HepG2 (cell line): ENCODE results near the gene PHACTR1. TPM values are rescaled to one million over a fixed set of nuclear protein-coding genes. Genes with fewer than 3 reads are reported as not detected.

ENCODE experiments used
- ATAC-seq: fragments of 200-7000 bp; cut with Tn5 transposase; 3 replicates; pipeline ENCODE4 v1.9.1; 2020; ENCODE audit warnings: mild to moderate bottlenecking, moderate library complexity
- BruUV-seq: library from RNA; stranded (reverse); fragments of 400-500 nt; replicated peaks from 2 replicates; lab custom pipeline; 2021; lab: Mats Ljungman, UMichigan
- CTCF ChIA-PET: fragments of 300-600 bp; formaldehyde crosslinking; extraction: SDS; loops from one replicate; lab custom pipeline; 2021; ENCODE audit warnings: low total read pairs, inconsistent platforms, low intra/inter-chr PET ratio; lab: Yijun Ruan, JAX
- POLR2A ChIA-PET: fragments of 350-600 bp; sonication (Branson Sonifier 250); formaldehyde crosslinking; loops from one replicate; lab custom pipeline; 2020; ENCODE audit warnings: antibody characterized with exemption, inconsistent platforms; lab: Yijun Ruan, JAX
- DNase-seq: peaks from one replicate; pipeline ENCODE4 v3.0.0-alpha.2; 2015; ENCODE audit warnings: low spot score
- FAIRE-seq: peaks from 3 replicates; lab custom pipeline; 2011; peaks lifted over from hg19 to GRCh38; lab: Jason Lieb, UNC
- H2AFZ ChIP-seq: one replicate; pipeline ENCODE4 v1.6.1; 2011; ENCODE audit warnings: low read length, inconsistent platforms
- H3K27ac ChIP-seq: fragments of 300-600 bp; 3 replicates; pipeline ENCODE4 v1.8.0; 2011; ENCODE audit warnings: mixed run types, mild to moderate bottlenecking, mixed read lengths, low read length, inconsistent platforms; ENCODE audit not compliant: insufficient read depth; ENCODE audit errors: extremely low read length
- H3K27me3 ChIP-seq, 2 experiments: fragments of 200-600 bp in 1 of 2; 2 replicates in 1 of 2; 3 replicates in 1 of 2; pipeline versions ENCODE4 v1.6.0 to v1.8.0; 2011; ENCODE audit warnings: low read length in 2 of 2, mild to moderate bottlenecking in 2 of 2, moderate library complexity in 2 of 2, inconsistent platforms in 1 of 2; ENCODE audit not compliant: insufficient read depth in 2 of 2, control insufficient read depth in 1 of 2
- H3K36me3 ChIP-seq, 2 experiments: fragments of 200-600 bp in 1 of 2; replicated peaks in 1 of 2; 2 replicates in 1 of 2; 3 replicates in 1 of 2; pipeline versions ENCODE4 v1.5.1 to v1.8.0; 2011; ENCODE audit warnings: low read length in 2 of 2, inconsistent platforms in 1 of 2; ENCODE audit not compliant: insufficient read depth in 2 of 2, control insufficient read depth in 1 of 2
- H3K4me1 ChIP-seq: 2 replicates; pipeline ENCODE4 v1.5.1; 2012; ENCODE audit warnings: low read length, inconsistent platforms; ENCODE audit not compliant: insufficient read depth
- H3K4me2 ChIP-seq: 2 replicates; pipeline ENCODE4 v1.6.0; 2011; ENCODE audit warnings: low read depth, low read length, inconsistent platforms
- H3K4me3 ChIP-seq, 3 experiments: fragments of 200-600 bp in 1 of 3; sonication (generic), shearing (Covaris generic) in 1 of 3; replicated peaks in 1 of 3; 2 replicates each; pipeline ENCODE4 v1.5.1; 2011 to 2016; ENCODE audit warnings: low read length in 3 of 3, inconsistent platforms in 2 of 3, low read depth in 2 of 3, mild to moderate bottlenecking in 2 of 3, control low read depth in 1 of 3, mixed read lengths in 1 of 3; ENCODE audit not compliant: insufficient read depth in 1 of 3
- H3K79me2 ChIP-seq: one replicate; pipeline ENCODE4 v1.6.1; 2011; ENCODE audit warnings: low read length, inconsistent platforms; ENCODE audit not compliant: insufficient read depth
- H3K9ac ChIP-seq: 2 replicates; pipeline ENCODE4 v1.6.0; 2011; ENCODE audit warnings: mild to moderate bottlenecking, low read depth, low read length, inconsistent platforms; ENCODE audit not compliant: insufficient read depth
- H3K9me3 ChIP-seq: 2 replicates; pipeline ENCODE4 v1.5.1; 2012; ENCODE audit warnings: mild to moderate bottlenecking, low read length
- H4K20me1 ChIP-seq: 2 replicates; pipeline ENCODE4 v1.6.0; 2011; ENCODE audit warnings: inconsistent platforms, mild to moderate bottlenecking, low read length, moderate library complexity; ENCODE audit not compliant: insufficient read depth
- IKZF1 ChIP-seq: fragments of 450-650 bp; IDR thresholded peaks from 2 replicates; pipeline ENCODE4 v1.7.1; 2016
- JDP2 ChIP-seq: sonication (generic); formaldehyde crosslinking; IDR thresholded peaks from 2 replicates; pipeline ENCODE4 v1.8.1; 2022; ENCODE audit warnings: missing genetic modification reagents, borderline replicate concordance
- NONO ChIP-seq, 2 experiments: fragments of 450-650 bp in 1 of 2; sonication (generic) in 1 of 2; formaldehyde crosslinking in 1 of 2; IDR thresholded peaks in 1 of 2; conservative IDR thresholded peaks in 1 of 2; 2 replicates each; pipeline versions ENCODE4 v1.6.1 to v1.8.0; 2017 to 2022; ENCODE audit warnings: mild to moderate bottlenecking in 1 of 2, missing genetic modification reagents in 1 of 2, moderate library complexity in 1 of 2
- POLR2A ChIP-seq, 2 experiments: IDR thresholded peaks; 2 replicates each; pipeline ENCODE4 v1.6.1; 2011; ENCODE audit warnings: low read depth in 2 of 2, low read length in 2 of 2, mild to moderate bottlenecking in 1 of 2, moderate library complexity in 1 of 2; ENCODE audit not compliant: insufficient read depth in 1 of 2
- RBM22 ChIP-seq: fragments of 200-400 bp; formaldehyde crosslinking; optimal IDR thresholded peaks from 2 replicates; pipeline ENCODE3; 2017; ENCODE audit warnings: mild to moderate bottlenecking, low read length, moderate library complexity
- YY1 ChIP-seq: IDR thresholded peaks from 2 replicates; pipeline ENCODE4 v1.6.1; 2011; ENCODE audit warnings: low read length, low read depth, moderate library complexity, mild to moderate bottlenecking; ENCODE audit not compliant: insufficient read depth, insufficient replicate concordance
- ZNF180 ChIP-seq: sonication (generic); formaldehyde crosslinking; IDR thresholded peaks from 2 replicates; pipeline ENCODE4 v1.4.0; 2020; ENCODE audit warnings: low read depth, missing genetic modification reagents, borderline replicate concordance
- ZNF33B ChIP-seq: sonication (generic); formaldehyde crosslinking; IDR thresholded peaks from 2 replicates; pipeline ENCODE4 v1.5.1; 2020; ENCODE audit warnings: mild to moderate bottlenecking, missing genetic modification reagents
- ZNF543 ChIP-seq: sonication (generic); formaldehyde crosslinking; IDR thresholded peaks from 2 replicates; pipeline ENCODE4 v1.4.0; 2020; ENCODE audit warnings: mild to moderate bottlenecking, missing genetic modification reagents
- ZSCAN21 ChIP-seq: sonication (generic); formaldehyde crosslinking; IDR thresholded peaks from 2 replicates; pipeline ENCODE4 v1.8.0; 2022; ENCODE audit warnings: mild to moderate bottlenecking, missing genetic modification reagents, moderate library complexity, borderline replicate concordance
- WGBS: methylation state at CpG from one replicate; pipeline ENCODE4 v1.1.6; 2017; ENCODE audit warnings: low lambda C conversion rate; 5-methylcytosine and 5-hydroxymethylcytosine counted together
- in situ Hi-C: cut with HindIII; loops from 2 replicates; pipeline ENCODE4 v1.10.0; 2017; ENCODE audit warnings: low pct_unique_long_range_greater_than_20kb; ENCODE audit not compliant: extremely low pct_ligation_motif_present
- intact Hi-C: fragments of 100-400 bp; cut with micrococcal nuclease; formaldehyde crosslinking; loops from one replicate; pipeline ENCODE4 v1.10.0; 2022; ENCODE audit not compliant: unreplicated experiment
- polyA plus RNA-seq, 8 experiments: library from polyadenylated mRNA; depleted of rRNA in 3 of 8; stranded (reverse) in 7 of 8; unstranded in 1 of 8; fragments of >200 nt; fragmentation: Illumina TruSeq in 4 of 8; extraction: Trizol in 4 of 8; gene quantifications; 2 replicates each; pipeline versions ENCODE4 v1.2.1 to v1.2.3, GENCODE V29; 2011 to 2016; ENCODE audit warnings: low read depth in 4 of 8, missing spikeins in 1 of 8, mixed read lengths in 1 of 8; ENCODE audit not compliant: insufficient read depth in 1 of 8
- total RNA-seq, 5 experiments: library from RNA; depleted of rRNA; stranded (reverse); fragments of >200 nt; fragmentation: Illumina TruSeq; extraction: Trizol; gene quantifications; 2 replicates each; pipeline ENCODE4 v1.2.3, GENCODE V29; 2016; ENCODE audit warnings: low read depth in 1 of 5
- TF ChIP-seq, protein P1 (sequence below): sonication (generic); formaldehyde crosslinking; IDR thresholded peaks from 2 replicates; pipeline ENCODE4 v1.4.0; 2020; ENCODE audit warnings: missing genetic modification reagents, borderline replicate concordance

The PHACTR1 gene
- total and polyA plus RNA-seq, 2 of the 13 experiments (the other 11 are each of a cell fraction or from before 2014, with no cell fraction given) = 0.09 TPM; not detected in 1

DNA sequence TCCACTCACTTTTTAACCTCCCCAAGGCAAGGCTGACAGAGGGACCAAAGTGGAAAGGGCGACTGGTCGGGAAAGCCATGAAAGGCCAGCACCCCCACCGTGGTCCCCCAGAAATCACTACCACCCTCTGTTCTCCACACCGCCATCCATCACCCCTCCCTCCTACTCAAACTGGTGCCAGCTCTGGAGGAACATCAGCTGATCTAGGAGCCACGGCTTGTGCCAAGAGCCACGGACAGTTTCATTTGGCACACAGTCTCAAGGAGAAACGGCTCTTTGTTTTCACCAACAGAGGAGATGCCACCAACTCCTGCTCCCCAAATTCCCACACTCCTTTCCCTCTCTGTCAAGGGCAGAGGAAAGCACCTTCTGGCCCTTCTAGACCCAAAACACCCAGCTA, 585.7 kb downstream of the PHACTR1 start:
- CTCF ChIA-PET = no interaction called here
- FAIRE-seq = no peak
- 96% methylated on average over 7 of the region's 7 CpGs for WGBS
- TF ChIP-seq ZSCAN21 (no peak), ZNF33B (CRISPR knock-in tag) (0 out of 2 replicates have a peak, but pooled peaks have one; percentile 41), RBM22 (peak; percentile 12), IKZF1 (no peak), NONO (IDR thresholded peaks at IDR 0.05) (no peak), NONO (CRISPR knock-in tag; conservative IDR thresholded peaks at IDR 0.05) (peak; percentile 16; the same call in 1 of the 2 replicates)
- TF ChIP-seq, all 625 proteins: peak for 3
- intact Hi-C loops (no loop called here), in situ Hi-C loops (no loop called here)
- POLR2A ChIA-PET = interaction anchor here (0.7 to 2.3 kb wide), 8 partner anchors 10 to 313 kb away, joined by 3 to 14 read pairs (median 4); partner anchors contain the start of genes NOL7, SIRT5 and TBC1D7
- H3K27me3 ChIP-seq = no peaks in the 10 kb centered on the region
- H3K4me3 ChIP-seq = no peak overlapping the region
- no peaks in the 10 kb centered on the region for H3K79me2 ChIP-seq
- no peak for ATAC-seq
- peaks cover 45% of the 10 kb centered on the region for H3K4me1 ChIP-seq
- peaks cover 24 to 46% of the 10 kb centered on the region in 2 experiments for H3K36me3 ChIP-seq
- no peaks in the 10 kb centered on the region for H3K9me3 ChIP-seq
- H3K9ac ChIP-seq = no peak overlapping the region
- DNase-seq = no peak
- BruUV-seq = no TSS peak
- no peaks in the 10 kb centered on the region for H4K20me1 ChIP-seq
- no peak overlapping the region for H2AFZ ChIP-seq
- H3K27ac ChIP-seq = peak overlapping the region; percentile 44
- no peak overlapping the region for H3K4me2 ChIP-seq

DNA sequence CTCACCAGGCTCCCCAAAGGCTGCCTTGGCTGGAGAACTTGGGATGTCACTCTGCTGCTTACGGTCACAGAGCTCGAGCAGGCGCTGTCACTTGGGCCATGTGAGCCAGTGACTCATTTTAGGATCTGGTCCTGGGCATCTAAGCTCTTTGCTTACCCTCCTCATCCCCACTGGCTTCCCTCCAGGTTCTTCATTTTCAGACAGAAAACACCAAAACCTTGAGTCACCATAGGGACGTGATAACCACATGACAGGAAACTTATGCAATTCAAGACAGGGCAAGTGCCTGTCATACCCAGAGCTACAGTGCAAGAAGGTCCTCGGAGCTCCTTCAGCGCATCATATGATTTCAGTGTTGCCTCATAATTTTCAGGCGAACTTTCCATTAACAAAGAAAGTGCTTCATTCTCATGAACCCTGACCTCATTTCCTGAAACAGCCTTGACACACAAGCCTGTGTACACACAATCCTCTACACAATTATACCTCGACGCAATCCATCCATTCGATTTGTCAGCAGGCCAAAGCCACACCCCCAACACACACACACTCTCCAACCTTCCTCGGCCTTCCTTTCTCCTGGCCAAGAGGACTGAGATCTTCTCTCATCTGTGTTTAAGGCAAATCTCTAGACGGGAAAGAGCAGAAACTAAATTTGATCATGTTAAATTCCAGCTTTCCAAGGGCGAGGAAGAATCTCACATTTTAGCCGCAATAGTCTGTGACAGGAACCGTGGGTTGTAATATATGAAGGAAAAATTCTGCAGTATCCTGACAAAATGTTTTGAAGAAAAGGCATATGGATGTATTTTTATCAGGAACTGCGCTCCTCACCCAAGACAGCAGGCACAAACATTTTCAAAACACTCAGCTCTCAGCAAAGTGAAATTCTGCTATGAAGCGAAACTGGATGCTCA, 586.4 kb downstream of the PHACTR1 start:
- H2AFZ ChIP-seq = no peak overlapping the region
- FAIRE-seq (peak; percentile 18), DNase-seq (peak; percentile 80), ATAC-seq (peak; percentile 42)
- ChIA-PET POLR2A (interaction anchor here (0.7 to 2.3 kb wide), 7 partner anchors 10 to 312 kb away, joined by 3 to 14 read pairs (median 5); partner anchors contain the start of genes NOL7, SIRT5 and TBC1D7), CTCF (no interaction called here)
- in situ Hi-C loops (no loop called here), intact Hi-C loops (loop anchor here (1.0 kb wide), 1 partner anchor 13 kb away; no protein-coding TSS in a partner anchor)
- no peak overlapping the region for H3K4me3 ChIP-seq
- no peaks in the 10 kb centered on the region for H3K79me2 ChIP-seq
- peaks cover 45% of the 10 kb centered on the region for H3K4me1 ChIP-seq
- H3K27me3 ChIP-seq = no peaks in the 10 kb centered on the region
- H3K9me3 ChIP-seq = no peaks in the 10 kb centered on the region
- H4K20me1 ChIP-seq = no peaks in the 10 kb centered on the region
- H3K36me3 ChIP-seq = peaks cover 24 to 47% of the 10 kb centered on the region in 2 experiments
- WGBS = 68% methylated on average over 17 of the region's 17 CpGs
- no peak overlapping the region for H3K9ac ChIP-seq
- H3K27ac ChIP-seq = peak overlapping the region; percentile 44
- peak overlapping the region; percentile 10 for H3K4me2 ChIP-seq
- no TSS peak for BruUV-seq
- TF ChIP-seq YY1 (no peak), ZNF543 (CRISPR knock-in tag) (no peak), JDP2 (no peak), ZNF180 (CRISPR knock-in tag) (no peak), POLR2A (IDR thresholded peaks at IDR 0.05; ENCODE audit: insufficient read depth in 1 of 2, low read depth in 2 of 2, low read length in 2 of 2) (no peak)
- TF ChIP-seq, protein P1, sequence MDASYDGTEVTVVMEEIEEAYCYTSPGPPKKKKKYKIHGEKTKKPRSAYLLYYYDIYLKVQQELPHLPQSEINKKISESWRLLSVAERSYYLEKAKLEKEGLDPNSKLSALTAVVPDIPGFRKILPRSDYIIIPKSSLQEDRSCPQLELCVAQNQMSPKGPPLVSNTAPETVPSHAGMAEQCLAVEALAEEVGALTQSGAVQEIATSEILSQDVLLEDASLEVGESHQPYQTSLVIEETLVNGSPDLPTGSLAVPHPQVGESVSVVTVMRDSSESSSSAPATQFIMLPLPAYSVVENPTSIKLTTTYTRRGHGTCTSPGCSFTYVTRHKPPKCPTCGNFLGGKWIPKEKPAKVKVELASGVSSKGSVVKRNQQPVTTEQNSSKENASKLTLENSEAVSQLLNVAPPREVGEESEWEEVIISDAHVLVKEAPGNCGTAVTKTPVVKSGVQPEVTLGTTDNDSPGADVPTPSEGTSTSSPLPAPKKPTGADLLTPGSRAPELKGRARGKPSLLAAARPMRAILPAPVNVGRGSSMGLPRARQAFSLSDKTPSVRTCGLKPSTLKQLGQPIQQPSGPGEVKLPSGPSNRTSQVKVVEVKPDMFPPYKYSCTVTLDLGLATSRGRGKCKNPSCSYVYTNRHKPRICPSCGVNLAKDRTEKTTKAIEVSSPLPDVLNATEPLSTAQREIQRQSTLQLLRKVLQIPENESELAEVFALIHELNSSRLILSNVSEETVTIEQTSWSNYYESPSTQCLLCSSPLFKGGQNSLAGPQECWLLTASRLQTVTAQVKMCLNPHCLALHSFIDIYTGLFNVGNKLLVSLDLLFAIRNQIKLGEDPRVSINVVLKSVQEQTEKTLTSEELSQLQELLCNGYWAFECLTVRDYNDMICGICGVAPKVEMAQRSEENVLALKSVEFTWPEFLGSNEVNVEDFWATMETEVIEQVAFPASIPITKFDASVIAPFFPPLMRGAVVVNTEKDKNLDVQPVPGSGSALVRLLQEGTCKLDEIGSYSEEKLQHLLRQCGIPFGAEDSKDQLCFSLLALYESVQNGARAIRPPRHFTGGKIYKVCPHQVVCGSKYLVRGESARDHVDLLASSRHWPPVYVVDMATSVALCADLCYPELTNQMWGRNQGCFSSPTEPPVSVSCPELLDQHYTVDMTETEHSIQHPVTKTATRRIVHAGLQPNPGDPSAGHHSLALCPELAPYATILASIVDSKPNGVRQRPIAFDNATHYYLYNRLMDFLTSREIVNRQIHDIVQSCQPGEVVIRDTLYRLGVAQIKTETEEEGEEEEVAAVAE = no peak
